Esophagus squamous epithelium (tissue), 4 donors: ENCODE results near the gene UBE2D2.

ENCODE experiments used
- CTCF ChIP-seq, 6 experiments: fragments of 450-650 bp in 4 of 6; fragments of 200-600 bp in 2 of 6; sonication (generic) in 2 of 6; IDR thresholded peaks; one replicate each; pipeline ENCODE4 v1.5.1; 2016 to 2019; ENCODE audit warnings: antibody characterized with exemption in 6 of 6, mild to moderate bottlenecking in 4 of 6, moderate library complexity in 4 of 6
- POLR2A ChIP-seq, 4 donors: fragments of 450-650 bp; IDR thresholded peaks; one replicate each; pipeline ENCODE4 v1.6.1; 2017; ENCODE audit warnings: antibody characterized with exemption in 4 of 4, mild to moderate bottlenecking in 4 of 4, moderate library complexity in 3 of 4

- TF ChIP-seq CTCF (IDR thresholded peaks at IDR 0.05) (no peak), POLR2A (IDR thresholded peaks at IDR 0.05) (no peak)
Measured at GRCh38 chr5:139676951-139677735, 116.0 kb downstream of the UBE2D2 start.
